Cerebellar cortex (tissue), 1 donor: ENCODE measurements around the gene DMGDH.
A peak's percentile ranks its signal among the peaks of the same experiment; 100 is the strongest.

ENCODE experiments used
- DNase-seq: peaks from one replicate; pipeline ENCODE4 v3.0.0-alpha.2; 2015; ENCODE audit warnings: low spot score

The DMGDH gene

GRCh38 chr5:78974011-78974410 is 95.5 kb downstream of the DMGDH start:
- peak; percentile 96 for DNase-seq

- DNase-seq, result peak; percentile 53
Observed at GRCh38 chr5:78972654-78973428, 96.6 kb downstream of the DMGDH start.

GRCh38 chr5:78971998-78972397 is 97.5 kb downstream of the DMGDH start:
- DNase-seq, result no peak

GRCh38 chr5:78968781-78969180 is 100.7 kb downstream of the DMGDH start:
- no peak for DNase-seq

- peak; percentile 77 for DNase-seq
Observed at GRCh38 chr5:78964889-78965288, 104.6 kb downstream of the DMGDH start.

- DNase-seq, result no peak
Observed at GRCh38 chr5:78961743-78962142, 107.7 kb downstream of the DMGDH start.

- no peak for DNase-seq
Observed at GRCh38 chr5:78959767-78960166, 109.7 kb downstream of the DMGDH start.

- no peak for DNase-seq
Observed at GRCh38 chr5:78958672-78959445, 110.6 kb downstream of the DMGDH start.

GRCh38 chr5:78956901-78957300 is 112.6 kb downstream of the DMGDH start:
- no peak for DNase-seq

- DNase-seq, result no peak
Observed at GRCh38 chr5:78953092-78953800, 116.2 kb downstream of the DMGDH start.
